ENCODE measurements around the gene TNFRSF12A. TPM values are rescaled to one million over a fixed set of nuclear protein-coding genes. Genes with fewer than 3 reads are reported as not detected.

The TNFRSF12A gene
- polyA plus RNA-seq, 1 donor (not counting 4 experiments of a cell fraction or from before 2014, with no cell fraction given), result 147 TPM

GRCh38 chr16:2996298-2996697 is 23.9 kb upstream of the TNFRSF12A start:
- Histone ChIP-seq H3K4me3 (ENCODE audit: control insufficient read depth in 2 of 3, extremely low read depth in 1 of 3, insufficient read depth in 2 of 3, low read depth in 1 of 3, low read length in 3 of 3) (no peak overlapping the region), H3K27ac (ENCODE audit: control insufficient read depth, insufficient read depth, low read length) (no peak overlapping the region), H3K9me1 (ENCODE audit: control insufficient read depth, extremely low read depth, insufficient read depth, low read length) (no peaks in the 10 kb centered on the region), H2AFZ (ENCODE audit: control insufficient read depth, low read length) (no peak overlapping the region), H3K36me3 (ENCODE audit: control insufficient read depth in 2 of 2, extremely low read depth in 1 of 2, insufficient read depth in 2 of 2, low read length in 2 of 2) (no peaks in the 10 kb centered on the region), H3K4me1 (ENCODE audit: control insufficient read depth, extremely low read depth, insufficient read depth, low read length) (peaks cover 36% of the 10 kb centered on the region), H3K9ac (ENCODE audit: control insufficient read depth, extremely low read depth, insufficient read depth, low read length) (no peak overlapping the region), H3K79me2 (ENCODE audit: control insufficient read depth, insufficient read depth, low read length) (no peaks in the 10 kb centered on the region), H3K4me2 (ENCODE audit: control insufficient read depth, extremely low read depth, insufficient read depth, low read depth, low read length) (no peak overlapping the region), H3K9me3 (ENCODE audit: control insufficient read depth, low read depth, low read length) (no peaks in the 10 kb centered on the region), H4K20me1 (ENCODE audit: control insufficient read depth, extremely low read depth, insufficient read depth, low read length) (no peaks in the 10 kb centered on the region), H3K27me3 (ENCODE audit: control insufficient read depth, extremely low read depth, insufficient read depth, low read length) (no peaks in the 10 kb centered on the region)
- DNase-seq (ENCODE audit: low read depth, low spot score) (no peak), FAIRE-seq (no peak)
- TF ChIP-seq EZH2 (IDR thresholded peaks at IDR 0.05; ENCODE audit: low read length) (no peak), CTCF (optimal IDR thresholded peaks at IDR 0.05 in 1 of 3, IDR thresholded peaks at IDR 0.05 in 1 of 3, conservative IDR thresholded peaks at IDR 0.05 in 1 of 3; ENCODE audit: extremely low read depth in 1 of 3, insufficient read depth in 2 of 3, low read length in 3 of 3) (no peak)
- dilution Hi-C loops (cut with MboI; ENCODE audit: extremely low pct_ligation_motif_present, low sequenced_read_pairs), result no loop called here

- Histone ChIP-seq H3K9me3 (ENCODE audit: control insufficient read depth, low read depth, low read length) (no peaks in the 10 kb centered on the region), H3K4me2 (ENCODE audit: control insufficient read depth, extremely low read depth, insufficient read depth, low read depth, low read length) (no peak overlapping the region), H3K9me1 (ENCODE audit: control insufficient read depth, extremely low read depth, insufficient read depth, low read length) (no peaks in the 10 kb centered on the region), H3K79me2 (ENCODE audit: control insufficient read depth, insufficient read depth, low read length) (no peaks in the 10 kb centered on the region), H2AFZ (ENCODE audit: control insufficient read depth, low read length) (no peak overlapping the region), H3K27me3 (ENCODE audit: control insufficient read depth, extremely low read depth, insufficient read depth, low read length) (no peaks in the 10 kb centered on the region), H3K4me3 (ENCODE audit: control insufficient read depth in 2 of 3, extremely low read depth in 1 of 3, insufficient read depth in 2 of 3, low read depth in 1 of 3, low read length in 3 of 3) (no peak overlapping the region), H3K36me3 (ENCODE audit: control insufficient read depth in 2 of 2, extremely low read depth in 1 of 2, insufficient read depth in 2 of 2, low read length in 2 of 2) (no peaks in the 10 kb centered on the region), H3K27ac (ENCODE audit: control insufficient read depth, insufficient read depth, low read length) (no peak overlapping the region), H4K20me1 (ENCODE audit: control insufficient read depth, extremely low read depth, insufficient read depth, low read length) (no peaks in the 10 kb centered on the region), H3K9ac (ENCODE audit: control insufficient read depth, extremely low read depth, insufficient read depth, low read length) (no peak overlapping the region), H3K4me1 (ENCODE audit: control insufficient read depth, extremely low read depth, insufficient read depth, low read length) (peaks cover 10% of the 10 kb centered on the region)
- dilution Hi-C loops (cut with MboI; ENCODE audit: extremely low pct_ligation_motif_present, low sequenced_read_pairs), result no loop called here
- no peak for DNase-seq (ENCODE audit: low read depth, low spot score)
- no peak for FAIRE-seq
- TF ChIP-seq EZH2 (IDR thresholded peaks at IDR 0.05; ENCODE audit: low read length) (no peak), CTCF (optimal IDR thresholded peaks at IDR 0.05 in 1 of 3, IDR thresholded peaks at IDR 0.05 in 1 of 3, conservative IDR thresholded peaks at IDR 0.05 in 1 of 3; ENCODE audit: extremely low read depth in 1 of 3, insufficient read depth in 2 of 3, low read length in 3 of 3) (no peak)
Observed at GRCh38 chr16:2999929-3000328, 20.2 kb upstream of the TNFRSF12A start.
